Measurements from ENCODE around the gene MSH2. TPM values are rescaled to one million over a fixed set of nuclear protein-coding genes. Genes with fewer than 3 reads are reported as not detected.

Gene MSH2
- total and polyA plus RNA-seq, 2 experiments from 2014 or later, result 20.8 to 27.7 TPM

DNA sequence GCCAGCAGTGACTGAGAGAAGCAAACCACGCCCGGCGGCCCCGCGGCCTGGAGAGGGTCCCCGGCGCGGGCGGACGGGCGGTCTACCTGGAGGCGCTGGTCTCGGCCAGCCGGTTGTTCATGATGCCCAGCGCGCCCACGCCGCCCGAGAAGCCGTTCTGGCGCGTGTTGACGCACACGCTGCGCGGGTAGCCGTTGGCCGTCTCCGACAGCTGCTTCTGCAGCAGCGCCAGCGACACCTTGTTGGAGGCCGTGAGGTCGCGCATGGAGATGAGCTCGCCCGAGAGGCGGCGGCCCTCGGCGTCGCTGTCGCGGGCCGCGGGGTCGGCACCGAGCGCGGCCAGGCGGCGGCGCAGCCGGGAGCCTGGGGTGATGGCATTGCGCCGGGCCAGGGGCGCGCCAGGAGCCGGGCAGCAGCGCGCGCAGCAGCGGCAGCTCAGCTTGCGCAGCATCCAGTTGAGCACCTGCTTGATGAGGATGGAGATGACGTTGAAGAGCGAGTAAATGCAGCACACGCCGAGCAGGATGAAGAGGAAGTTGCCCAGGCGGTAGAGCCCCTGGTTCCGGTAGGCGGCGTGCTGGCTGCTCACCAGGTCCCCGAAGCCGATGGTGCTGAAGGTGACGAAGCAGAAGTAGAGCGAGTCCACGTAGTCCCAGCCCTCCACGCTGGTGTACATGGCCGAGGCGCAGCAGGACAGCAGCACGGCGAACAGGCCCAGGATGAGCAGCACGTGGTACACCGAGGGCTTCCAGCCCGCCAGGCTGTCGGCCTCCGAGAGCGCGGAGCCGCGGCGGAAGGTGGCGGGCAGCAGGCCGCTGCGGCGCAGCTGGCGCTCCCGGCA lies 118.1 kb downstream of the MSH2 start:
- Histone ChIP-seq H3K79me2 (no peaks in the 10 kb centered on the region), H3K9me2 (replicated peaks; ENCODE audit: insufficient read depth) (no peaks in the 10 kb centered on the region), H3K4me1 (ENCODE audit: insufficient read depth) (no peaks in the 10 kb centered on the region), H3K27ac (no peak overlapping the region), H4K20me1 (ENCODE audit: insufficient read depth, poor library complexity, severe bottlenecking) (no peaks in the 10 kb centered on the region), H3K9me3 (ENCODE audit: low read depth) (no peaks in the 10 kb centered on the region), H3K4me3 (no peak overlapping the region), H3K4me2 (no peak overlapping the region), H2AFZ (no peak overlapping the region), H3K36me3 (replicated peaks; ENCODE audit: insufficient read depth, low read depth) (no peaks in the 10 kb centered on the region), H3K27me3 (no peaks in the 10 kb centered on the region)
- WGBS (ENCODE audit: low lambda C conversion rate, missing lambda C conversion rate), result 86% methylated on average over 73 of the region's 97 CpGs
- TF ChIP-seq EZH2 (IDR thresholded peaks at IDR 0.05; ENCODE audit: borderline replicate concordance), result no peak
- no peak for TF ChIP-seq EZH2phosphoT487 (IDR thresholded peaks at IDR 0.05; ENCODE audit: low read depth, severe bottlenecking, unreplicated experiment)
- TF ChIP-seq, protein P1, sequence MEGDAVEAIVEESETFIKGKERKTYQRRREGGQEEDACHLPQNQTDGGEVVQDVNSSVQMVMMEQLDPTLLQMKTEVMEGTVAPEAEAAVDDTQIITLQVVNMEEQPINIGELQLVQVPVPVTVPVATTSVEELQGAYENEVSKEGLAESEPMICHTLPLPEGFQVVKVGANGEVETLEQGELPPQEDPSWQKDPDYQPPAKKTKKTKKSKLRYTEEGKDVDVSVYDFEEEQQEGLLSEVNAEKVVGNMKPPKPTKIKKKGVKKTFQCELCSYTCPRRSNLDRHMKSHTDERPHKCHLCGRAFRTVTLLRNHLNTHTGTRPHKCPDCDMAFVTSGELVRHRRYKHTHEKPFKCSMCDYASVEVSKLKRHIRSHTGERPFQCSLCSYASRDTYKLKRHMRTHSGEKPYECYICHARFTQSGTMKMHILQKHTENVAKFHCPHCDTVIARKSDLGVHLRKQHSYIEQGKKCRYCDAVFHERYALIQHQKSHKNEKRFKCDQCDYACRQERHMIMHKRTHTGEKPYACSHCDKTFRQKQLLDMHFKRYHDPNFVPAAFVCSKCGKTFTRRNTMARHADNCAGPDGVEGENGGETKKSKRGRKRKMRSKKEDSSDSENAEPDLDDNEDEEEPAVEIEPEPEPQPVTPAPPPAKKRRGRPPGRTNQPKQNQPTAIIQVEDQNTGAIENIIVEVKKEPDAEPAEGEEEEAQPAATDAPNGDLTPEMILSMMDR (IDR thresholded peaks at IDR 0.05; ENCODE audit: poor library complexity), result no peak
- DNase-seq (ENCODE audit: low spot score), result no peak

DNA sequence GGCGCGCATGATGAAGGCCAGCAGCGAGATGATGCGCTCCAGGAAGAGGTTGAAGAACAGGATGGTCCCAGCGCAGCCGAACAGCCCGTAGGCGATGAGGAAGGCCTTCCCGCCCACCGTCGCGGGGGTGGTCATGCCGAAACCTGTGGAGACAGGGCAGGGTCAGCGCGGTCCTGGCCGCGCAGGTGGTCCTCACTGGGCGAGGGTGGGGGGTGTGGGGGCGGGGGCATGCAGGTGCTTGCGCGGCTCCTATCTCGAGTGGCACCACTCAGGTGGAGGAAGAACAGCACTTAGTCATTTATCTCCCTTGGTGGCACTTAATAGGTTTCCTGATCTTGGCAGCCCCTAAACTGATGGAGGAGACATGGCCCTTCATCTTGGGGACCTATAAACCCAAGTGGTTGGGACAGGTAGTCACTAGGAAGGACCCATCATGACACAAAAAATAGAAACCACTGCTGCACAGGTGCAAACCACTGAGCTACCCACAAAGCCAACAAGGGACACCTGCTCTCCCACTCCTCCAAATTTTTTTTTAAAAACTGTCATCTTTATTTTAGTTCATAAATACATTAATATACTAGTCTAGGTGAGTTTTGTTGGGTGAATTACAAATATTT lies 118.8 kb downstream of the MSH2 start:
- no peak for TF ChIP-seq EZH2phosphoT487 (IDR thresholded peaks at IDR 0.05; ENCODE audit: low read depth, severe bottlenecking, unreplicated experiment)
- TF ChIP-seq EZH2 (IDR thresholded peaks at IDR 0.05; ENCODE audit: borderline replicate concordance), result no peak
- TF ChIP-seq, protein P1 (IDR thresholded peaks at IDR 0.05; ENCODE audit: poor library complexity), result no peak
- no peaks in the 10 kb centered on the region for H4K20me1 ChIP-seq (ENCODE audit: insufficient read depth, poor library complexity, severe bottlenecking)
- H3K4me1 ChIP-seq (ENCODE audit: insufficient read depth), result no peaks in the 10 kb centered on the region
- H3K79me2 ChIP-seq, result no peaks in the 10 kb centered on the region
- H3K9me2 ChIP-seq (replicated peaks; ENCODE audit: insufficient read depth), result no peaks in the 10 kb centered on the region
- no peaks in the 10 kb centered on the region for H3K36me3 ChIP-seq (replicated peaks; ENCODE audit: insufficient read depth, low read depth)
- no peaks in the 10 kb centered on the region for H3K9me3 ChIP-seq (ENCODE audit: low read depth)
- no peaks in the 10 kb centered on the region for H3K27me3 ChIP-seq
- H2AFZ ChIP-seq, result no peak overlapping the region
- no peak overlapping the region for H3K4me3 ChIP-seq
- WGBS (ENCODE audit: low lambda C conversion rate, missing lambda C conversion rate), result 98% methylated on average over 20 of the region's 22 CpGs
- no peak overlapping the region for H3K27ac ChIP-seq
- no peak overlapping the region for H3K4me2 ChIP-seq
- DNase-seq (ENCODE audit: low spot score), result no peak

DNA sequence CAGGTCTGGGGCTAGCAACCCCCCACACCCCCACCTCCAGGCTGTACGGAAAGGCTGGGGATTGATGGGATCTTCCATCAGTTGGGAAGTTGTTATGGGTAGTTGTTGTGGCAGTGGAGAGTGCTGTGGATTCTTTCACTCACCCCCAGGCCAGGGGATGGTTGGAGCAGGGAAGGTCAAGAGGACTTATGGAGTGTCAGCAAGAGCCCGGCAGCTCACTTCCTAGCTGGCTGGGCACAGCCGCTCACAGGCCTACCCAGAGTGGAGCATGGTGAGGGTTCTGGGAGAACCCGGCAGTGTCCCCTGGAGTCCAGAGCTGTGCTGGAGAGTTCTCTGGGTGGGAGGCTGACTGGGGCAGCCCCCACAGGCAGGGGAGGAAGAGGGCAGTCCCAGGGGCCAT lies 122.2 kb downstream of the MSH2 start:
- no peak overlapping the region for H3K4me2 ChIP-seq
- no peak overlapping the region for H3K4me3 ChIP-seq

More for the DNA sequence above, 122.2 kb downstream of the MSH2 start:
- 88% methylated on average over 4 of the region's 4 CpGs for WGBS (ENCODE audit: low lambda C conversion rate, missing lambda C conversion rate)
- Histone ChIP-seq H4K20me1 (ENCODE audit: insufficient read depth, poor library complexity, severe bottlenecking) (no peaks in the 10 kb centered on the region), H3K27me3 (no peaks in the 10 kb centered on the region), H2AFZ (no peak overlapping the region), H3K9me2 (replicated peaks; ENCODE audit: insufficient read depth) (no peaks in the 10 kb centered on the region), H3K9me3 (ENCODE audit: low read depth) (no peaks in the 10 kb centered on the region), H3K4me1 (ENCODE audit: insufficient read depth) (no peaks in the 10 kb centered on the region), H3K27ac (no peak overlapping the region), H3K36me3 (replicated peaks; ENCODE audit: insufficient read depth, low read depth) (no peaks in the 10 kb centered on the region), H3K79me2 (no peaks in the 10 kb centered on the region)
- TF ChIP-seq EZH2phosphoT487 (IDR thresholded peaks at IDR 0.05; ENCODE audit: low read depth, severe bottlenecking, unreplicated experiment), result no peak
- TF ChIP-seq, protein P1 (IDR thresholded peaks at IDR 0.05; ENCODE audit: poor library complexity), result no peak
- no peak for TF ChIP-seq EZH2 (IDR thresholded peaks at IDR 0.05; ENCODE audit: borderline replicate concordance)
- no peak for DNase-seq (ENCODE audit: low spot score)
